ENCODE data around the gene SSC5D. TPM values are rescaled to one million over a fixed set of nuclear protein-coding genes. Genes with fewer than 3 reads are reported as not detected.

The SSC5D gene
- polyA plus RNA-seq (2011; rRNA removed): 2.1 and 3.1 TPM in 2 replicates
- 4.9 TPM in 2 replicates for polyA minus RNA-seq (2011; rRNA and poly(A)+ RNA removed)

DNA sequence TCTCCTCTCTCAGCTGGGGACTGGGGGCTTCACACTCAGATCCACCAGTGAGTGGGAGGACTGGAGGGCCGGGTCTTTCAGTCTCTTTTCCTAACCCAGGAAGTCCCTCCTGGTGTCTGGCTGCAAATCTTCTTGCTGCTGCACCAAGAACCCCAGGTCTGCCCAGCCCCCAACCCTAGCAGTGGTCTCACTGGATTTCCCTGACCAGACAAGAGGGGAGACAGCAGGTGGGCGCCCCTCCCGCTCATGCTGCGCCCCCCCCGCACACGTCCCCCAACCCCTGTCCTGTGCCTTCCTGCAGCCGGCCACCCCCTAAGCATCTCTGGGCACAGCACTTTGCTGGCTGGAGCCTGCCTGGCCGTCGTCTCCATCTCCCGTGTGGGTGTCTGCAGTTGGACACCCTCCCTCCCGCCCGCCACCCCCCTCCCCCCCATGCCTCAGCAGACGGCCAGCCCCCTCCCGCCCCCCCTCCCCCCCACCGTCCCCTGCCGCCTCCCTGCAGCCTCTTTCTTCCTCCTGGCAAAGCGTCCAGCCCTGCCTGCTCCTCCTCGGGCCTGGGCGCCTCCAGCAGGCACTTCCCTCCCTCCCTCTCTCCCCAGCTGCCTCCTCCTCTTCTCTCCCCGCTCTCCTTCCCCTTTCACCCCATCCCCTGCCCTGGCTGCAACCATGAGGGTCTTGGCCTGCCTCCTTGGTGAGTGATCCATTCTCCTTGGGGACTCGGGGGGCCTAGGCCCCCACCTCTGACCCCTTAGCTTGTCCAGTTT lies at the start of gene SSC5D:
TSS of gene SSC5D (plus strand) at position 513 of the 764 bp plus-strand sequence. CDS start at position 667, 154 bp downstream.
- H3K27ac ChIP-seq (ENCODE audit: low read depth, low read length): peak within 1 kb of the TSS; percentile 96
- no peaks in the 10 kb centered on the region for H3K27me3 ChIP-seq (ENCODE audit: control insufficient read depth, insufficient read depth, low read length)
- H3K9me3 ChIP-seq (ENCODE audit: control insufficient read depth, insufficient read depth, low read length): no peaks in the 10 kb centered on the region; the same call in 1 of the 2 replicates
- CTCF ChIA-PET: interaction anchor here (0.9 to 6.4 kb wide), 3 partner anchors 12 to 21 kb away, joined by 3 to 67 read pairs (median 42); partner anchors contain the start of gene ZNF628
- no peak for DNase-seq (ENCODE audit: low read depth, low spot score)
- H3K4me3 ChIP-seq (ENCODE audit: low read depth, low read length): peak within 1 kb of the TSS; percentile 77
- POLR2A ChIA-PET: interaction anchor here (0.6 to 2.5 kb wide), 8 partner anchors 11 to 111 kb away, joined by 3 to 21 read pairs (median 6); partner anchors contain the start of genes FIZ1, ISOC2, UBE2S and ZNF628
- TF ChIP-seq, protein P1, sequence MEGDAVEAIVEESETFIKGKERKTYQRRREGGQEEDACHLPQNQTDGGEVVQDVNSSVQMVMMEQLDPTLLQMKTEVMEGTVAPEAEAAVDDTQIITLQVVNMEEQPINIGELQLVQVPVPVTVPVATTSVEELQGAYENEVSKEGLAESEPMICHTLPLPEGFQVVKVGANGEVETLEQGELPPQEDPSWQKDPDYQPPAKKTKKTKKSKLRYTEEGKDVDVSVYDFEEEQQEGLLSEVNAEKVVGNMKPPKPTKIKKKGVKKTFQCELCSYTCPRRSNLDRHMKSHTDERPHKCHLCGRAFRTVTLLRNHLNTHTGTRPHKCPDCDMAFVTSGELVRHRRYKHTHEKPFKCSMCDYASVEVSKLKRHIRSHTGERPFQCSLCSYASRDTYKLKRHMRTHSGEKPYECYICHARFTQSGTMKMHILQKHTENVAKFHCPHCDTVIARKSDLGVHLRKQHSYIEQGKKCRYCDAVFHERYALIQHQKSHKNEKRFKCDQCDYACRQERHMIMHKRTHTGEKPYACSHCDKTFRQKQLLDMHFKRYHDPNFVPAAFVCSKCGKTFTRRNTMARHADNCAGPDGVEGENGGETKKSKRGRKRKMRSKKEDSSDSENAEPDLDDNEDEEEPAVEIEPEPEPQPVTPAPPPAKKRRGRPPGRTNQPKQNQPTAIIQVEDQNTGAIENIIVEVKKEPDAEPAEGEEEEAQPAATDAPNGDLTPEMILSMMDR (IDR thresholded peaks at IDR 0.05; ENCODE audit: low read depth, low read length): no peak

DNA sequence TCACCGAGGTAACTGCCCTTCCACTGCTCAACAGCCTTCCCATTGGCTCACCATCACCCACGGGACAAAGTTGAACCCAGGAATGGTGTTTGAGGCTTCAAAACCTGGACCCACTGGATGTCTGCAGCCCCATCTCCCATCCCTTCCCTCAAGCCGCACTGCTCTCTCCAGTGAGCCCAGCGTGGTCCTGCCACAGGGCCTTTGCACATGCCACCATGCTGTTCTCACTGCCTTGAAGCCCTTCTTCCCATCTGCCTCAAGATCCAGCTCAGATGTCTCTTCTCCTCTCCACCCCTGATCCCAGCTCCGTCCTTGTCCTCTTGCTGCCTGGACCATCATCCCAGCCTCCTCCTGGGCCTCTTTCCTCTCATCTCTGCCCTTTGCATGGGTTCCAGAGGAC lies 49.2 kb upstream of the SSC5D start:
- ChIA-PET POLR2A (interaction anchor here (1.3 kb wide), 1 partner anchor 32 kb away, joined by 4 read pairs; the partner anchor contains the start of gene UBE2S), CTCF (no interaction called here)
- Histone ChIP-seq H3K27me3 (ENCODE audit: control insufficient read depth, insufficient read depth, low read length) (peaks cover 35% of the 10 kb centered on the region), H3K4me3 (ENCODE audit: low read depth, low read length) (no peak overlapping the region), H3K27ac (ENCODE audit: low read depth, low read length) (no peak overlapping the region), H3K9me3 (ENCODE audit: control insufficient read depth, insufficient read depth, low read length) (peaks cover 19% of the 10 kb centered on the region; the same call in 1 of the 2 replicates)
- DNase-seq (ENCODE audit: low read depth, low spot score): no peak
- TF ChIP-seq, protein P1 (IDR thresholded peaks at IDR 0.05; ENCODE audit: low read depth, low read length): no peak

DNA sequence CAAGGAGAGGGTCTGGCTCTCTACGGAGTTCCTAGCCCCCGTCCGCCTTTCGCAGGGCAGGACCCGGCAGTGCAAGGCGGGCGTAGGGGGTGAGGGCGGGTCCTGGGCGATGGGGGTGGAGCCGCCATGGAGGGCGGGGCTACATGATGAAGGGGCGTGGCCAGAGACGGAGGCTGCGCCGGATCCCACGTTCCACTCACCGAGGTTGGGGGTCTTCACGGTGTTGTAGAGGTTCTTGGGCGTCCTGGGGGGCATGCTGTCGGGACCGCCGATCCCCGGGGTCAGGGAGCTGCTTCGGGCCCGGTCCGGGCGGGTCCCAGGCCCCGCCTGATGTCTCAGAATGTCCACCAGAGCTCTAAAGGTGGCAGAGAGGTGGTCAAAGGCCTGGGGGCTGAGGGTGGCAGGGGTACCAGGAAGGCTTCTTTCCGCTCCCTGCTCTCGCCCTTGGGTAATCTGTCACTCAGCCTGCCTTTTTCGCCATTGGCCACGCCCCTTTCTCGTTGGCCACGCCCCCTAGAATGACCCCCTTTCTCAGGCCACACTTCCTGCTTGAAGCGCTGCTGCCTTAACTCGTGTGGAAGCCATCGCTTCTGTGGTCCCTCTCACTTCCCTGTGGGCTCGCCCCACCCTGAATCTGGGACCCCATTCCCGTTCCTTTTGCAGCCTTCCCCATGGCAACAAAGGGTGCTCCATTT lies 47.7 kb upstream of the SSC5D start:
- CTCF ChIA-PET: no interaction called here
- H3K27ac ChIP-seq (ENCODE audit: low read depth, low read length): no peak overlapping the region
- no peak for DNase-seq (ENCODE audit: low read depth, low spot score)
- peaks cover 49% of the 10 kb centered on the region for H3K27me3 ChIP-seq (ENCODE audit: control insufficient read depth, insufficient read depth, low read length)
- H3K4me3 ChIP-seq (ENCODE audit: low read depth, low read length): no peak overlapping the region
- TF ChIP-seq, protein P1 (IDR thresholded peaks at IDR 0.05; ENCODE audit: low read depth, low read length): no peak
- POLR2A ChIA-PET: no interaction called here
- peaks cover 8% of the 10 kb centered on the region; the same call in 1 of the 2 replicates for H3K9me3 ChIP-seq (ENCODE audit: control insufficient read depth, insufficient read depth, low read length)

DNA sequence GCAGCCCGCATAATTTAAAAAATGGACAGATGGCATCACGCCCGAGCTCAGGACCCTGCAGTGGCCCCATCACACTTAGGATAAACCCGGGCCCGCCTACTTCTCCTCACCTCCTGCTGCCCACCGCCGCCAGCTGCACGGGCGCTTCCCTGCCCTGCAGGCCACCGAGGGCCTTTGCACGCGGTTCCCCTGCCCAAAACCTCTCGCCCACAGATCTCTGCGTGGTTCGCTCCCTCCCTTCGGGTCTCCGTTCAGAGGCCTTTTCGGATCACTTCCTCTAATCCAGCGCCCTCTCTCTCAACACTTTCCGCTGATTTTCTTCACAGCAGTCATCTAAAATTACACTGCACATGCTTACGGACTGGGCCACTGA lies 46.9 kb upstream of the SSC5D start:
- TF ChIP-seq, protein P1 (IDR thresholded peaks at IDR 0.05; ENCODE audit: low read depth, low read length): no peak
- no peak for DNase-seq (ENCODE audit: low read depth, low spot score)
- CTCF ChIA-PET: no interaction called here
- H3K9me3 ChIP-seq (ENCODE audit: control insufficient read depth, insufficient read depth, low read length): peaks cover 8% of the 10 kb centered on the region; the same call in 1 of the 2 replicates
- POLR2A ChIA-PET: no interaction called here
- H3K4me3 ChIP-seq (ENCODE audit: low read depth, low read length): no peak overlapping the region
- no peak overlapping the region for H3K27ac ChIP-seq (ENCODE audit: low read depth, low read length)
- peaks cover 51% of the 10 kb centered on the region for H3K27me3 ChIP-seq (ENCODE audit: control insufficient read depth, insufficient read depth, low read length)
